Activated CD4-positive, alpha-beta memory T cell treated with anti-CD3 and anti-CD28 coated beads for 36 hours (primary cell): ENCODE data around the gene HES2. TPM values are rescaled to one million over a fixed set of nuclear protein-coding genes. Genes with fewer than 3 reads are reported as not detected.
"Not testable (repeated sequence)": the region's sequence is repeated elsewhere in the genome, so short reads cannot be mapped to it uniquely, and the experiment has no call there.

ENCODE experiments used
- CTCF ChIA-PET: fragments of 350-600 bp; sonication (Branson Sonifier 250); formaldehyde crosslinking; loops from one replicate; lab custom pipeline; 2021; ENCODE audit warnings: antibody characterized with exemption, inconsistent platforms; lab: Charles Lee
- POLR2A ChIA-PET: fragments of 350-600 bp; sonication (Branson Sonifier 250); formaldehyde crosslinking; loops from one replicate; lab custom pipeline; 2021; ENCODE audit warnings: antibody characterized with exemption; lab: Charles Lee
- DNase-seq: peaks from one replicate; pipeline ENCODE4 v3.0.0-alpha.2; 2020
- H3K27ac Mint-ChIP-seq: one replicate; pipeline ENCODE4 v1.8.0; 2021; ENCODE audit warnings: mixed read lengths
- H3K27me3 Mint-ChIP-seq: one replicate; pipeline ENCODE4 v1.8.0; 2021; ENCODE audit warnings: mixed read lengths
- H3K36me3 Mint-ChIP-seq: one replicate; pipeline ENCODE4 v1.8.0; 2021; ENCODE audit warnings: mixed read lengths
- H3K4me1 Mint-ChIP-seq: one replicate; pipeline ENCODE4 v1.8.0; 2021; ENCODE audit warnings: low read depth, mixed read lengths
- H3K4me3 Mint-ChIP-seq: one replicate; pipeline ENCODE4 v1.8.0; 2021; ENCODE audit warnings: mild to moderate bottlenecking, mixed read lengths
- H3K9me3 Mint-ChIP-seq: one replicate; pipeline ENCODE4 v1.8.0; 2021; ENCODE audit warnings: mixed read lengths
- intact Hi-C: fragments of 100-400 bp; cut with micrococcal nuclease; formaldehyde crosslinking; loops from one replicate; pipeline ENCODE4 v1.15.1; 2023
- total RNA-seq, 2 experiments: library from RNA; stranded (reverse); gene quantifications; one replicate each; pipeline ENCODE4 v1.2.3, GENCODE V29; 2021

The HES2 gene
- total RNA-seq, 2 experiments from 2014 or later, result 0.07 TPM; not detected in 1

DNA sequence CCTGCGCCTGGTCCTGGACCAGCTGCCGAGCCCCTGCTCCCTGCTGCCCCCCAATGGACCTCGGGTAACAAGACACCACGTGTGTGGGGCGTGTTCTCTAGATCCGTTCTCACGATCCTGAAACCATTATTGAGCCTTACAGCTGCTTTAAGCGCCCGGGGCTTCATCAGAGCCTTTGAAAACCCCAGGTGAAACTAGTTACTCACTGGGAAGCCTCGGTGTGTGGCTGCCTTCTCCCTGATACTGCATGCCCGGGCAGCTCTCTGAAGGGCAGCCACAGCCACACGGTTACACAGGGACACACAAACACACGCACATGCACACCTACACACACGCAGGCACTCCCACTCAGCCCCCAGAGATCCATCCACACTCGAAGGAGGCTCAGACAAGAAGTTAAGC is 5.3 kb downstream of the HES2 start:
- CTCF ChIA-PET, result interaction anchor here (0.6 to 4.4 kb wide), 15 partner anchors 9 to 171 kb away, joined by 3 to 27 read pairs (median 5); partner anchors contain the start of gene ACOT7
- POLR2A ChIA-PET, result interaction anchor here (0.6 kb wide), 1 partner anchor 20 kb away, joined by 3 read pairs; the partner anchor contains the start of gene ACOT7
- peaks cover 8% of the 10 kb centered on the region for H3K4me1 Mint-ChIP-seq
- no peak overlapping the region for H3K4me3 Mint-ChIP-seq
- H3K27ac Mint-ChIP-seq, result no peak overlapping the region
- DNase-seq, result peak; percentile 66
- intact Hi-C loops, result no loop called here
- H3K36me3 Mint-ChIP-seq, result no peaks in the 10 kb centered on the region
- no peaks in the 10 kb centered on the region for H3K9me3 Mint-ChIP-seq
- peaks cover 50% of the 10 kb centered on the region for H3K27me3 Mint-ChIP-seq

GRCh38 chr1:6412896-6413295 is 6.8 kb downstream of the HES2 start:
- H3K27me3 Mint-ChIP-seq, result peaks cover 41% of the 10 kb centered on the region
- ChIA-PET CTCF (interaction anchor here (0.7 to 4.4 kb wide), 4 partner anchors 8 to 166 kb away, joined by 5 to 27 read pairs (median 20); partner anchors contain the start of gene ACOT7), POLR2A (no interaction called here)
- H3K9me3 Mint-ChIP-seq, result no peaks in the 10 kb centered on the region
- intact Hi-C loops, result no loop called here
- DNase-seq, result no peak
- H3K4me3 Mint-ChIP-seq, result no peak overlapping the region
- H3K36me3 Mint-ChIP-seq, result no peaks in the 10 kb centered on the region
- no peak overlapping the region for H3K27ac Mint-ChIP-seq
- peaks cover 6% of the 10 kb centered on the region for H3K4me1 Mint-ChIP-seq

DNA sequence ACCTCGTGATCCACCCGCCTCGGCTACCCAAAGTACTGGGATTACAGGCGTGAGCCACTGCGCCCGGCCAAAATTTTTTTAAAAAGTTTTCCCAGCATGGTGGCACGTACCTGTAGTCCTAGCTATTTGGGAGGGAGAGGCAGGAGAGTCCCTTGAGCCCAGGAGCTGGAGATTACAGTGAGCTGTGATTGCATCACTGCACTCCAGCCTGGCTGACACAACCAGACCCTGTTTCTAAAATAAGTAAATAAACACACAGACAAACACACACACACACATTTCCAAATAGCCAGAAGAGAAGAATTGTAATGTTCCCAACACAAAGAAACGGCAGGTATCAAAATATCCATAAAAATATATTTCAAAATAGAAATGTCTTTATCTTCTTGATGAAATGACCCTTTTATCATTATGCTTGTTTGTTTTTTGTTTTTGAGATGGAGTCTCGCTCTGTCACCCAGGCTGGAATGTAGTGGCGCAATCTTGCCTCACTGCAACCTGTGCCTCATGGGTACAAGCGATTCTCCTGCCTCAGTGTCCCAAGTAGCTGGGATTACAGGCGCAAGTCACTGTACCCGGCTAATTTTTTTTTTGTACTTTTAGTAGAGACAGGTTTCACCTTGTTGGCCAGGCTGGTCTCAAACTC is 9.3 kb downstream of the HES2 start:
- no peaks in the 10 kb centered on the region for H3K9me3 Mint-ChIP-seq
- DNase-seq, result no peak
- CTCF ChIA-PET, result interaction anchor here (0.6 to 1.1 kb wide), 2 partner anchors 13 to 76 kb away, joined by 3 to 4 read pairs; no protein-coding TSS in a partner anchor
- POLR2A ChIA-PET, result no interaction called here
- no peak overlapping the region for H3K4me3 Mint-ChIP-seq
- no peaks in the 10 kb centered on the region for H3K36me3 Mint-ChIP-seq
- peaks cover 6% of the 10 kb centered on the region for H3K4me1 Mint-ChIP-seq
- peaks cover 18% of the 10 kb centered on the region for H3K27me3 Mint-ChIP-seq
- intact Hi-C loops, result no loop called here
- no peak overlapping the region for H3K27ac Mint-ChIP-seq

DNA sequence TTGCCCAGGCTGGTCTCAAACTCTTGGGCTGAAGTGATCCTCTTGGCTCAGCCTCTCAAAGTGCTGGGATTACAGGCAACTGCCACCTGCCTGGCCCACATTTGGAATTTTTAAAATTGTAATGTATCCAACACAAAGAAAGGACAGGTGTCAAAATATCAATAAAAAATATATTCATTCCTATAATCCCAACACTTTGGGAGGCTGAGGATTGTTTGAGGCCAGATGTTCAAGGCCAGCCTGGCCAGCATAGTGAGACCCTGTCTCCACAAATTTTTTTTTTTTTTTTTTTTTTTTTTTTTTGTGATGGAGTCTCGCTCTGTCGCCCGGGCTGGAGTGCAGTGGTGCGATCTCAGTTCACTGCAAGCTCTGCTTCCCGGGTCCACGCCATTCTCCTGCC is 10.0 kb downstream of the HES2 start:
- intact Hi-C loops, result no loop called here
- H3K27ac Mint-ChIP-seq, result no peak overlapping the region

GRCh38 chr1:6409053-6409452 is 10.7 kb downstream of the HES2 start:
- Mint-ChIP-seq H3K9me3 (no peaks in the 10 kb centered on the region), H3K27ac (no peak overlapping the region), H3K4me1 (peaks cover 2% of the 10 kb centered on the region), H3K36me3 (no peaks in the 10 kb centered on the region), H3K4me3 (no peak overlapping the region), H3K27me3 (peaks cover 9% of the 10 kb centered on the region)
- POLR2A ChIA-PET, result no interaction called here
- CTCF ChIA-PET, result interaction anchor here (1.0 to 1.9 kb wide), 5 partner anchors 14 to 163 kb away, joined by 3 to 6 read pairs (median 4); no protein-coding TSS in a partner anchor
- intact Hi-C loops, result no loop called here
- no peak for DNase-seq

More for the DNA sequence above, 10.0 kb downstream of the HES2 start:
- no peak overlapping the region for H3K4me3 Mint-ChIP-seq
- peaks cover 3% of the 10 kb centered on the region for H3K4me1 Mint-ChIP-seq
- DNase-seq, result no peak
- no peaks in the 10 kb centered on the region for H3K9me3 Mint-ChIP-seq
- peaks cover 16% of the 10 kb centered on the region for H3K27me3 Mint-ChIP-seq
- no peaks in the 10 kb centered on the region for H3K36me3 Mint-ChIP-seq
- CTCF ChIA-PET, result interaction anchor here (1.0 to 1.9 kb wide), 4 partner anchors 28 to 163 kb away, joined by 3 to 6 read pairs (median 5); no protein-coding TSS in a partner anchor
- POLR2A ChIA-PET, result interaction anchor here (0.6 kb wide), 1 partner anchor 48 kb away, joined by 3 read pairs; no protein-coding TSS in a partner anchor

DNA sequence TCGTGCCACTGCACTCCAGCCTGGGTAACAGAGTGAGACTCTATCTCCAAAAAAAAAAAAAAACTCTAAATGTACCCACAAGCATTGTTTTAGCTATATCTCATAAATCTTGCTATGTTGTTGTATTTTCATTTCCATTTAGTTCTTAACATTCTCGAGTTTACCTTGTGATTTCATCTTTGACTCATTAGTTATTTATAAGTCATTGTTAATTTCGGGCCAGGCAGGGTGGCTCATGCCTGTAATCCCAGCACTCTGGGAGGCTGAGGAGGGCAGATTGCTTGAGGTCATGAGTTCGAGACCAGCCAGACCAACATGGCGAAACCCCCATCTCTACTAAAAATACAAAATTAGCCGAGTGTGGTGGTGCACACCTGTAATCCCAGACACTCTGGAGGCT is 11.7 kb downstream of the HES2 start:
- intact Hi-C loops, result no loop called here
- POLR2A ChIA-PET, result interaction anchor here (0.6 kb wide), 1 partner anchor 21 kb away, joined by 3 read pairs; no protein-coding TSS in a partner anchor
- Mint-ChIP-seq H3K9me3 (no peaks in the 10 kb centered on the region), H3K36me3 (no peaks in the 10 kb centered on the region), H3K4me1 (peaks cover 3% of the 10 kb centered on the region), H3K4me3 (no peak overlapping the region), H3K27ac (no peak overlapping the region), H3K27me3 (peaks cover 6% of the 10 kb centered on the region)
- CTCF ChIA-PET, result interaction anchor here (1.0 to 7.1 kb wide), 6 partner anchors 15 to 298 kb away, joined by 3 to 65 read pairs (median 5); no protein-coding TSS in a partner anchor
- no peak for DNase-seq

DNA sequence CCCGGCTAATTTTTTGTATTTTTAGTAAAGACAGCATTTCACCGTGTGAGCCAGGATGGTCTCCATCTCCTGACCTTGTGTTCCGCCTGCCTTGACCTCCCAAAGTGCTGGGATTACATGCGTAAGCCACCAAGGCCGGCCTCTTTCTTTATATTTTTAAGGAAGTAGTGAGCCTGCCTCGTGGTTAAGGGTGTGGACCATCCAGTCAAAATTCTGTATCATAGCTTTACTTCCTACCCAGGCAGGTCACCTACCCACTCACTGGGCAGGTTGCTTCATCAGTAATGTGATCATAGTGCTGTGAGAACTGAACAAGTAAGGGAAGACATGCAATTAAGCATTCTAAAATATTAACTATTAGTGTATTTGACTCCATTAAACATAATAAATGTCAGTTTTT is 18.0 kb downstream of the HES2 start:
- H3K4me3 Mint-ChIP-seq, result no peak overlapping the region
- POLR2A ChIA-PET, result no interaction called here
- no peaks in the 10 kb centered on the region for H3K9me3 Mint-ChIP-seq
- DNase-seq, result no peak
- H3K4me1 Mint-ChIP-seq, result peaks cover 3% of the 10 kb centered on the region
- H3K27me3 Mint-ChIP-seq, result no peaks in the 10 kb centered on the region
- H3K36me3 Mint-ChIP-seq, result no peaks in the 10 kb centered on the region
- H3K27ac Mint-ChIP-seq, result no peak overlapping the region
- CTCF ChIA-PET, result interaction anchor here (0.6 to 7.1 kb wide), 7 partner anchors 22 to 157 kb away, joined by 3 to 65 read pairs (median 6); no protein-coding TSS in a partner anchor
- intact Hi-C loops, result no loop called here

- ChIA-PET POLR2A (no interaction called here), CTCF (interaction anchor here (1.0 to 1.6 kb wide), 3 partner anchors 24 to 153 kb away, joined by 3 to 9 read pairs (median 4); no protein-coding TSS in a partner anchor)
- H3K27ac Mint-ChIP-seq, result no peak overlapping the region
- H3K4me3 Mint-ChIP-seq, result no peak overlapping the region
- DNase-seq, result no peak
- no peaks in the 10 kb centered on the region for H3K27me3 Mint-ChIP-seq
- no peaks in the 10 kb centered on the region for H3K36me3 Mint-ChIP-seq
- intact Hi-C loops, result no loop called here
- no peaks in the 10 kb centered on the region for H3K9me3 Mint-ChIP-seq
- peaks cover 8% of the 10 kb centered on the region for H3K4me1 Mint-ChIP-seq
Measured at GRCh38 chr1:6399294-6399693, 20.4 kb downstream of the HES2 start.

DNA sequence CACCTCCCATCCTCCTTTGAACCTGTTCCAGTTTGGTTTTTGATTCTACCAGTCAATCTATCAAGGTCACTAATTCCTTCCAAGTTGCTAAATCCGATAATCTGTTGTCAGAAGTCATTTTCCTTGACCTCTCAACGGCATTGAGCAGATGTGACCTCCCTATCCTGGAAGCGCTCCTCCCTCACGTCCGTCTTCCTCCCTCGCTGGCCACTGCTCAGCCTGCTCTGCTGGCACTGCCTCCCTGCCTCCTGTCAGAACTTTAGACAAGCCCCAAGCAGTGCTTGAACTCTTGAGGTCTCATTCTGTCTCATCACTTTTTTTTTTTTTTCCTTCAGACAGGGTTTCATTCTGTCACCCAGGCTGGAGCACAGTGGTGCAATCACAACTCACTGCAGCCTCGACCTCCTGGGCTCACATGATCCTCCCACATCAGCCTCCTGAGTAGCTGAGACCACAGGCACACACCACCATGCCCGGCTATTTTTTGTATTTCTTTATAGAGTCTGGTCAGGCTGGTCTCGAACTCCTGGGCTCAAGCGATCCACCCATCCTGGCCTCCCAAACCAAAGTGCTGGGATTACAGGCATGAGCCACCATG is 21.8 kb downstream of the HES2 start:
- ChIA-PET CTCF (interaction anchor here (1.6 kb wide), 1 partner anchor 151 kb away, joined by 9 read pairs; no protein-coding TSS in a partner anchor), POLR2A (no interaction called here)
- H3K9me3 Mint-ChIP-seq, result no peaks in the 10 kb centered on the region
- peaks cover 10% of the 10 kb centered on the region for H3K4me1 Mint-ChIP-seq
- DNase-seq, result no peak
- no peaks in the 10 kb centered on the region for H3K27me3 Mint-ChIP-seq
- intact Hi-C loops, result no loop called here
- H3K36me3 Mint-ChIP-seq, result no peaks in the 10 kb centered on the region
- no peak overlapping the region for H3K4me3 Mint-ChIP-seq
- no peak overlapping the region for H3K27ac Mint-ChIP-seq

GRCh38 chr1:6396998-6397397 is 22.7 kb downstream of the HES2 start:
- peak; percentile 29 for DNase-seq
- ChIA-PET CTCF (interaction anchor here (4.0 kb wide), 1 partner anchor 49 kb away, joined by 23 read pairs; no protein-coding TSS in a partner anchor), POLR2A (no interaction called here)
- intact Hi-C loops, result no loop called here
- H3K27ac Mint-ChIP-seq, result no peak overlapping the region
- no peak overlapping the region for H3K4me3 Mint-ChIP-seq
- H3K4me1 Mint-ChIP-seq, result peaks cover 15% of the 10 kb centered on the region
- no peaks in the 10 kb centered on the region for H3K36me3 Mint-ChIP-seq
- no peaks in the 10 kb centered on the region for H3K27me3 Mint-ChIP-seq
- H3K9me3 Mint-ChIP-seq, result no peaks in the 10 kb centered on the region

DNA sequence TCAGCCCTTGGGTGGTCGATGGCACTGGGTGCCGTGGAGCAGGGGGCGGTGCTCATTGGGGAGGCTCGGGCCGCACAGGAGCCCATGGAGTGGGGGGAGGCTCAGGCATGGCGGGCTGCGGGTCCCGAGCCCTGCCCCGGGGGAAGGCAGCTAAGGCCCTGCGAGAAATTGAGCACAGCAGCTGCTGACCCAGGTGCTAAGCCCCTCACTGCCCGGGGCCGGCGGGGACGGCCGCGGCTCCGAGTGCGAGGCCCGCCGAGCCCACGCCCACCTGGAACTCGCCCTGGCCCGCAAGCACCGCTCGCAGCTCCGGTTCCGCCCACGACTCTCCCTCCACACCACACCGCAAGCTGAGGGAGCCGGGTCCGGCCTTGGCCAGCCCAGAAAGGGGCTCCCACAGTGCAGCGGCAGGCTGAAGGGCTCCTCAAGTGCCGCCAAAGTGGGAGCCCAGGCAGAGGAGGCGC is 23.9 kb downstream of the HES2 start:
- H3K27ac Mint-ChIP-seq, H3K36me3 Mint-ChIP-seq, intact Hi-C loops, H3K4me3 Mint-ChIP-seq, H3K27me3 Mint-ChIP-seq, DNase-seq, H3K9me3 Mint-ChIP-seq: not testable (repeated sequence)
- ChIA-PET POLR2A (interaction anchor here (1.1 to 4.6 kb wide), 2 partner anchors 11 to 37 kb away, joined by 3 to 34 read pairs; no protein-coding TSS in a partner anchor), CTCF (interaction anchor here (1.1 to 6.1 kb wide), 4 partner anchors 25 to 47 kb away, joined by 3 to 47 read pairs (median 16); partner anchors contain the start of gene HES2)
- H3K4me1 Mint-ChIP-seq, result peaks cover 20% of the 10 kb centered on the region
